Dedifferentiated amniotic fluid mesenchymal stem cell (primary cell): ENCODE data around the gene COL4A4.

Experiments used
- DNase-seq: peaks from one replicate; pipeline ENCODE4 v3.0.0-alpha.2; 2016; ENCODE audit errors: extremely low spot score

Gene COL4A4

GRCh38 chr2:227161947-227162346 lies 2.1 kb downstream of the COL4A4 start:
- no peak for DNase-seq

- no peak for DNase-seq
These were observed 3.8 kb downstream of the COL4A4 start for GRCh38 chr2:227160164-227160563.

GRCh38 chr2:227154986-227155774 lies 8.8 kb downstream of the COL4A4 start:
- no peak for DNase-seq

GRCh38 chr2:227153758-227154486 lies 10.1 kb downstream of the COL4A4 start:
- DNase-seq: no peak

GRCh38 chr2:227153307-227153706 lies 10.7 kb downstream of the COL4A4 start:
- DNase-seq: no peak

- no peak for DNase-seq
These were observed 11.8 kb downstream of the COL4A4 start for GRCh38 chr2:227152093-227152766.

GRCh38 chr2:227150222-227150936 lies 13.6 kb downstream of the COL4A4 start:
- DNase-seq: no peak

GRCh38 chr2:227148106-227148505 lies 15.9 kb downstream of the COL4A4 start:
- no peak for DNase-seq

- no peak for DNase-seq
These were observed 17.0 kb downstream of the COL4A4 start for GRCh38 chr2:227147023-227147422.

GRCh38 chr2:227146456-227146855 lies 17.5 kb downstream of the COL4A4 start:
- no peak for DNase-seq

- no peak for DNase-seq
These were observed 20.1 kb downstream of the COL4A4 start for GRCh38 chr2:227143895-227144294.

- DNase-seq: no peak
These were observed 22.7 kb downstream of the COL4A4 start for GRCh38 chr2:227141301-227141700.

GRCh38 chr2:227134591-227134990 lies 29.4 kb downstream of the COL4A4 start:
- no peak for DNase-seq

- no peak for DNase-seq
These were observed 31.0 kb downstream of the COL4A4 start for GRCh38 chr2:227132986-227133385.

GRCh38 chr2:227130636-227131035 lies 33.4 kb downstream of the COL4A4 start:
- DNase-seq: no peak

GRCh38 chr2:227127201-227127600 lies 36.8 kb downstream of the COL4A4 start:
- no peak for DNase-seq

- DNase-seq: no peak
These were observed 38.5 kb downstream of the COL4A4 start for GRCh38 chr2:227125506-227125905.

- no peak for DNase-seq
These were observed 39.2 kb downstream of the COL4A4 start for GRCh38 chr2:227124811-227125210.

GRCh38 chr2:227123697-227124096 lies 40.3 kb downstream of the COL4A4 start:
- DNase-seq: no peak

- no peak for DNase-seq
These were observed 45.7 kb downstream of the COL4A4 start for GRCh38 chr2:227118353-227118752.

GRCh38 chr2:227117852-227118251 lies 46.2 kb downstream of the COL4A4 start:
- DNase-seq: no peak

GRCh38 chr2:227117027-227117426 lies 47.0 kb downstream of the COL4A4 start:
- no peak for DNase-seq
